Right ventricle myocardium superior (tissue), 1 donor: ENCODE results near the gene BATF. TPM values are rescaled to one million over a fixed set of nuclear protein-coding genes. Genes with fewer than 3 reads are reported as not detected.
A peak's percentile ranks its signal among the peaks of the same experiment; 100 is the strongest.

ENCODE experiments used
- ATAC-seq: fragments of 200-7000 bp; cut with Tn5 transposase; one replicate; pipeline ENCODE4 v1.9.1; 2020; ENCODE audit warnings: mild to moderate bottlenecking; ENCODE audit not compliant: poor library complexity
- DNase-seq: peaks from one replicate; pipeline ENCODE4 v3.0.0-alpha.2; 2020
- intact Hi-C: fragments of 100-400 bp; cut with DNase I; formaldehyde crosslinking; loops from one replicate; pipeline ENCODE4 v1.11.2; 2022
- total RNA-seq: library from RNA; stranded (reverse); fragmentation: NEBNext Ultra II Directional; extraction: Animal tissue kit (Norgen Biotek cat#: 25700); gene quantifications from one replicate; pipeline ENCODE4 v1.2.1, GENCODE V29; 2021
- donor health status: DM: no; HTN: yes; CAD: no; lungs with severe emphysema.

BATF gene
- total RNA-seq, 1 donor from 2014 or later: 0.62 TPM

DNA sequence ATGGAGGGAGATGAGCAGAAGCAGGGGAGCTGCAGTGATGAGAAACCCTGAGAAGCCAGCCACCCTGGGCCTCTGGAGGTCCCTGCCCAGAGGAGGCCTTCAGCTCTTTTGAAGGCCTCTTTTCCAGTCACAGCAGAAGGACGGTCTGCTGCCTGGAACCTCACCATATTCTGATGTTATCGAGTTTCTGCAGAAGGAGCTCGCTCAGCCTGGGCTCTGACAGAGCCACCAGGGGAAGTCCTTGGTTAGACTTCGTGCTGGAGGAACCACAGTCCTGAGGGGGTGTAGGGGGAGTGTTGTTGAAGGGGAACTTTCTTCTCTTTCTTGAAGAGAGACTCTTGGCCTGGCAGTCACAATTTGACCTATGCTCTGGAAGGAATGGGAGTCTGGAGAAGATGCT is 25.1 kb upstream of the BATF start:
- DNase-seq (no peak), ATAC-seq (peak; percentile 22)
- intact Hi-C loops: no loop called here

- intact Hi-C loops: no loop called here
- DNase-seq (no peak), ATAC-seq (no peak)
Measured at GRCh38 chr14:75497701-75498100, 24.6 kb upstream of the BATF start.

- DNase-seq (no peak), ATAC-seq (no peak)
- intact Hi-C loops: no loop called here
Measured at GRCh38 chr14:75499084-75499875, 23.0 kb upstream of the BATF start.

DNA sequence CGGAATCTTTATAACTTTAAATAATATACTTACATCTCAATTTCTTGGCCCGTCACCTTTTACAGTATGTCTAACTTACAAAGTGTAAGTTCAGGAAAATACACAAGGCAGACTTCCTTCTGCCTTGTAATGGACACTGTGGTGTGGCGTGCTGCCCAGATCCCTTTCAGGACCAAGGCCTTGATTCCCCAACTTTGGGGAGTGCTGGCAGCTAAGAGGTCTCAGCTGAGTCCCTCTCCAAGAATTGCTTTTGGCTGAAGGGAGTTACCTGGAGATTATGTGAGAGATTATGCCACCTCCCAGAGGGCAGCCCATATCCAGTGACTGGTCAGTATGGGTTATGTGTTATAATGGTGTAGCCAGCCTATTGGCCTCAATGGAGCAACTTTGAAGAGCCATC is 21.2 kb upstream of the BATF start:
- ATAC-seq: no peak
- intact Hi-C loops: no loop called here
- no peak for DNase-seq

GRCh38 chr14:75504411-75504810 is 17.9 kb upstream of the BATF start:
- intact Hi-C loops: no loop called here
- no peak for ATAC-seq
- no peak for DNase-seq

- no peak for ATAC-seq
- DNase-seq: no peak
- intact Hi-C loops: no loop called here
Measured at GRCh38 chr14:75506930-75507329, 15.3 kb upstream of the BATF start.

- DNase-seq (no peak), ATAC-seq (no peak)
- intact Hi-C loops: no loop called here
Measured at GRCh38 chr14:75510547-75510946, 11.7 kb upstream of the BATF start.

- no peak for DNase-seq
- ATAC-seq: no peak
- intact Hi-C loops: no loop called here
Measured at GRCh38 chr14:75511201-75511600, 11.1 kb upstream of the BATF start.

- intact Hi-C loops: no loop called here
- ATAC-seq: no peak
- no peak for DNase-seq
Measured at GRCh38 chr14:75513911-75514672, 8.2 kb upstream of the BATF start.

DNA sequence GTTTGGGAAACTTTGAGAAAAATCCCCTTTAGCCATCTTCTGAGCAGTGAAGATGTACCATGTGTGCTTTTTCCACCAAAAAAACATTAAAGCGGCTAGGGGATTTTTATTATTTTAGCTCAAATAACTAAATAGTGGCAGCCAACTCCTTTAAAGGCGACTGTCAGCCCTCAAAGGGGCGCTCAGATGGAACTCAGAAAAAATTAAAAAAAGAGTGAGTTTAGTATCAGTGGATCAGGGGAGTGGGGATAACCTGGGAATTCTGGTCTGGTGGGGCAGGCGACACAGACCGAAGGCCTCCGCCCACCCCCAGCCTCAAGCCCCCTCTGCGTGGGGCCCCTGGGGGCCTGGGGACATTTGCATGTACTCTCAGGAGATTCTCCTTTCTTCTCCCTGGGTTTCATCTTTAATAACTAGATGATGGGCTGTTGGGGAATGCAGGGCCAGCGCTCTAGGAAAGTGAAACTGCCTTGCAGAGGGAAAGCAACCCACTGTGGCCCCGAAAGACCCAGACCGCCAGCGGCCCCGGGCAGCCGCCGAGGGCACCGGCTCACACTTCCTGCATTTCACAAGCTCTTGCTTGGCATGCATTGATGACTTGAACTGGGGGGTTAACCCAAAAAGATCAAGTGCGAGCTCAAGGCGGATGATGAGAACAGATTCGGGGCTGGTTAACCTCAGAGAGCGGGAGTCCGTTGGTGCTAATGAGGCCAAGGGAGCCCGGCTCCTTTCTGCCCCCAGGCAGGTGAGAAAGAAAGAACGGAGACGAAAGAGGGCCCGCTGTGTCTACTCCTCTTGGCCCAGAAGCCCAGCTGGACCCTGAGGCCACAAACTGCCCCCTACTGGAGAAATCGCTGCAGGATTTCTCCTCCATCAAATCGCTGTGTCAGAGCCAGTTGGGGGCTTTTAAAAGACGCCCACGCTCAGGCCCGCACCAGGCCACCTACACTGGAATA is 7.3 kb upstream of the BATF start:
- peak; percentile 50 for DNase-seq
- intact Hi-C loops: no loop called here
- ATAC-seq: peak; percentile 57

- no peak for ATAC-seq
- intact Hi-C loops: no loop called here
- no peak for DNase-seq
Measured at GRCh38 chr14:75515629-75515996, 6.7 kb upstream of the BATF start.

DNA sequence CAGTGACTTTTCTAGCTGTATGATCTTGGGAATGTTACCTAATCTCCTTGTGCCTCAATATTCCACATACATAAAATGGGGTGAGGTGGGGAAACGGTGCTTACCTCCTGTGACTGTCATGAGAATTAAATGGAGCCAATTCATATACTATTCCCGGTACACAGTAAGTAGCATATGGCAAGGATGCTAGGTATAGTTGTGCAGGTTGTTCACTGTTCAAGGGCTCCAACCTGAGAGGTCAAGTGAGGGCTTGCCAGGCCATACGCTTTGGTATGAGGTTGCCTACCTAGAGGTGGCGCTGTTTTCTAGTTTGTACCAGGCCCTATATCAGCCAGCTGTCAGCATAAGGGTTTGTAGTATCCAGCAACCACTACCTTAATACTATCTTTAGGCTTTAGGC is 3.6 kb upstream of the BATF start:
- ATAC-seq (no peak), DNase-seq (no peak)
- intact Hi-C loops: no loop called here

DNA sequence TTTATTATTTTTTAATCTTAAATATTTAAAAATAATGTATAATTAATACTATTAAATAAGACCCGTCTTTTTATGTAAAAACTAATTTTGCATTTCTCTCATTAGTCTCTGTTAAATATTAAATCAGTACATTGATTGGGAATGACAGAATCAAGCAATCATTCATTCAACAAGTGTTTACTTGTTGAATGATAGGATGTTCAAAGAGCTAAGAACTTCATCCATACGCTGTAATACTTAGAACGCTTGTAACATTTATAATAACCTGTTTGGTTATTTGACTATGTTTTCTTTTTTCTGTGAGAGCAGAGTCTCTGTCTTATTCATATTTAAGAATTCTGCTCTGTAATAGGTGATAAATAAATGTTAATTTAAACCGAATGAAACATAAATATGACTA is 2.9 kb upstream of the BATF start:
- ATAC-seq (no peak), DNase-seq (no peak)
- intact Hi-C loops: no loop called here

GRCh38 chr14:75519826-75520728 is 2.2 kb upstream of the BATF start:
- ATAC-seq: no peak
- no peak for DNase-seq
- intact Hi-C loops: no loop called here

DNA sequence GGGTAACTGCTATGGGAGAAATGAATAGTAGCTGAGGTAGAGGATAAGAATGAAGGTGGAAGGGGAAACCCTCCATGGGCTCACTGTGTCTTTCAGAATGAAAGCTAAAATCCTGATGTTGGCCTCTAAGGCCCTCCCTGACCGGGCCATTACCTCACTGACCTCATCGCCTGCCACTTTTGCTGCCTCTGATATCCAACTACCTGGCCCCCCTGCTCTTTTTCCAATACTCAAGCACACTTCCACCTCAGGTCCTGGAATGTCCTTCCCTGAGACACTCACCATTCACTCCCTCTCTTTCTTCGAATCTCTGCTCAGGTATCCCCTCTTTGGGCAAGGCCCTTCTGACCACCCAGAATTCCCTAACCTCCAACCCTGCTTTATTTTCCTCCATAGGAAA is 1.4 kb upstream of the BATF start:
- intact Hi-C loops: no loop called here
- no peak for DNase-seq
- no peak for ATAC-seq

DNA sequence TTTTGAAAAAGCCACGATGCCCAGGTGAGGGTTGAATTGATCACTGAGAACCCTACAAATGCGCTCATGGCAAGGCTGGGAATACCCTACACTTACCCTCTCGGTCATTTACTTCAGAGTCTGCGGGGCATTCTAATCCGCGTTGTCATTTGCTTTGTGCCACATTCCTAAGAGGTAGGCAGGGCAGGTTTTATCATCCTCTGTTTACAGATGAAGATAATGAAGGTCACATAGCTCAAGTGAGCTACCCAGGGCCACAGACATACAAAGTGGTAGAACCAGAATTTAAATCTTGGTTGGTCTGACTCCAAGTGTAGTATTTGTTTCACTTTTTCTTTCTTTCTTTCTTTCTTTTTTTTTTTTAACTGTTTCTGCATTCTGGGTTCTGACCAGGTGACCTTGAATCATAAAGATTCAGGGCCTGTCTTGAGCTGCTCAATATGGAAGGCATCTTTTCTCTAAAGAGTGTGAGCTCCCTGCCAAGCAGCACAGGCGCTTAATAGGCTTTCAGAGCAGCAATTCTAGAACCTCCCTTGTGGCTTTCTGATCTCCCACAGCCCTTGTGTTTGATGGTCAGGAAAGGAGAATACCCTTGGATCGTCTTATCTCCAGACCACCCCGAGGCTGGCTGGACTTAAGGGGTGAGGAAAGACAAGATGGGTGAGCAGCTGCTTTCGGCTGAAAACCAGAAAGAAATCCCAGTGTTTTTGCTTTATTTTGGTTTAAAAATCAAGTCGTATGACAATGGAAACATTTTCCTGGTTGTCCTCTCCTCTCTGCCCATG is 662 bp upstream of the BATF start:
- no peak for ATAC-seq
- DNase-seq: no peak
- intact Hi-C loops: no loop called here

DNA sequence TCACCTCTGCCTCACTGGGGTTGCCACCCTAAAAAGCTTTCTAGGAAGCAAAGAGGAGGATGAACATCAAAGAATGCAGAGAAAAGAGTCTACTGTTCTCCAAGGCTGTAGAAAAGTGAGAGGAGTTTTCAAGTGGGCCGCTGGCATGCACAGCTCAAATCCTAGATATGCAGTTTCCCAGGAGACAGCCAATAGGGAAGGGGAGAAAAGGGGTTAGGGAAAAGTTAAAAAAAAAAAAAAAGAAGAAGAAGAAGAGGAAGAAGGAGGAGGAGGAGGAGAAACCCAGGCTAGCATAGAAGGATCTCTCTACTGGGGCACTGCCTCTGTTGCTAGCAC is 682 bp downstream of the BATF start:
- intact Hi-C loops: no loop called here
- no peak for DNase-seq
- ATAC-seq: no peak

DNA sequence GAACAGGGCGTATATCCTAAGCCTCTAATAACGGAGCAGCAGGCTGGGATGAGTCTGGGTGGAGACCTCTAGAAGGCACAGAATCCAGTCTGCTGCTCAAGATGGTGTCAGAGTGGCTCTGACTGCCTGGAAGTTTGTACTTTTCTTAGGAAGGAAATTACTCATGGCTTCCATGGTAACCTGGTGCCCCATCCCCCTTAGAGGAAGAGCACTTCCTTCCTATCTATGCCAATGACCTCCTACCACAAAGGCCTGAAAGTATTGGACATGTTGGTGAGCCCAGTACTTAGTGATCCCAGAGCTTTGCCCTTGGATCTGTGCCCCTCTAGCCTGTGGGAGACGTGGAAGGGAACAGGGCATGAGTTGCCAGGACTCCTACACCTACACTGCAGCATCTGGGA is 1.5 kb downstream of the BATF start:
- DNase-seq: no peak
- peak; percentile 36 for ATAC-seq
- intact Hi-C loops: no loop called here
